ENCODE measurements around the gene SLC36A1. TPM values are rescaled to one million over a fixed set of nuclear protein-coding genes. Genes with fewer than 3 reads are reported as not detected.

Gene SLC36A1
- total and polyA plus RNA-seq, 9 donors, result 1.9 to 9.7 (median 5.4) TPM

DNA sequence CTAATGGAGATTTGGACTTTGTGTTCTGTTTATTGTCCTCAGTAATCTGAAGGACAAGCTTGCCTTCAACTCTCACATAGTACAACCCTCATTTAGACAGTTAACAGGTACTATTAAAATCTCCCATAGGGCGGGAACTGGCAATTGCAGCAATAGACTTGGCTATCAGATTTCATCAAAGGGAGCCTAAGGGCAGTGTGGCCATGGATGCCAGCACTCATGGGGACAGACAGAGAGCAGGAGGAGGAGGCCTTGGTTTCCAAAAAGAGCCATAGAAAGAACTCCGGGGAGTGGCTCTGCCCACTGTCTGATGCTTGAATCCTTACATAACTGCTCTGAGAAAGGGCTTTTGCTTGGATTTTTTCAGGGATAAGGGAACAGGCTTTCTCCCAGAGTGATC, 6.8 kb downstream of the SLC36A1 start:
- no peaks in the 10 kb centered on the region for H3K9me3 ChIP-seq
- TF ChIP-seq, protein P1, sequence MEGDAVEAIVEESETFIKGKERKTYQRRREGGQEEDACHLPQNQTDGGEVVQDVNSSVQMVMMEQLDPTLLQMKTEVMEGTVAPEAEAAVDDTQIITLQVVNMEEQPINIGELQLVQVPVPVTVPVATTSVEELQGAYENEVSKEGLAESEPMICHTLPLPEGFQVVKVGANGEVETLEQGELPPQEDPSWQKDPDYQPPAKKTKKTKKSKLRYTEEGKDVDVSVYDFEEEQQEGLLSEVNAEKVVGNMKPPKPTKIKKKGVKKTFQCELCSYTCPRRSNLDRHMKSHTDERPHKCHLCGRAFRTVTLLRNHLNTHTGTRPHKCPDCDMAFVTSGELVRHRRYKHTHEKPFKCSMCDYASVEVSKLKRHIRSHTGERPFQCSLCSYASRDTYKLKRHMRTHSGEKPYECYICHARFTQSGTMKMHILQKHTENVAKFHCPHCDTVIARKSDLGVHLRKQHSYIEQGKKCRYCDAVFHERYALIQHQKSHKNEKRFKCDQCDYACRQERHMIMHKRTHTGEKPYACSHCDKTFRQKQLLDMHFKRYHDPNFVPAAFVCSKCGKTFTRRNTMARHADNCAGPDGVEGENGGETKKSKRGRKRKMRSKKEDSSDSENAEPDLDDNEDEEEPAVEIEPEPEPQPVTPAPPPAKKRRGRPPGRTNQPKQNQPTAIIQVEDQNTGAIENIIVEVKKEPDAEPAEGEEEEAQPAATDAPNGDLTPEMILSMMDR (IDR thresholded peaks at IDR 0.05), result no peak
- TF ChIP-seq EP300 (IDR thresholded peaks at IDR 0.05), result no peak
- TF ChIP-seq POLR2A (IDR thresholded peaks at IDR 0.05), result no peak
- 92 to 96% (median 93%) methylated on average over 2 of the region's 2 CpGs for WGBS, 3 donors
- H3K36me3 ChIP-seq, result no peaks in the 10 kb centered on the region
- no peaks in the 10 kb centered on the region for H3K27me3 ChIP-seq
- intact Hi-C loops (cut with DNase I), result loop anchor here in 2 of 4 donors (5.0 to 10.0 kb wide), 2 partner anchors 198 to 291 kb away; no protein-coding TSS in a partner anchor
- peaks cover 2% of the 10 kb centered on the region for H3K4me1 ChIP-seq (ENCODE audit: insufficient read depth)
- no peak for DNase-seq
- no peak overlapping the region for H3K4me3 ChIP-seq
- no peak overlapping the region for H3K27ac ChIP-seq

DNA sequence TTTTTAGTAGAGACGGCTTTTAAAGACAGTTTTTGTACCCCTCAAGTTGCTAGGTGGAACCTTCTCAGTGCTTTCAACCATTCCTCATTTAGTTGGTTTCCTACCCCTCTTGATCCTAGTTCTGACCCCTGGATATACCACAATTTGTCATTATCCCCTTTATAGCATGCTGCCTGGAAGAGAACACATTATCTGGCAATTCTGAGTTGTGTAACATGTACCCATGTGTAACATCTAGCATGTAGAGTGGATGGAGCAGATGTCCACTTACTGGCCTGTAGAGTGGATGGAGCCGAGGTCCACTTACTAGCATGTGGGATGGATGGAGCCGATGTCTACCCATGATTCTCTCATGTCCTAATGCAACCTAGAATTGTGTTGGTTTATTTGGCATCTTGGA, 7.5 kb downstream of the SLC36A1 start:
- Histone ChIP-seq H3K9me3 (no peaks in the 10 kb centered on the region), H3K4me3 (no peak overlapping the region), H3K4me1 (ENCODE audit: insufficient read depth) (peaks cover 2% of the 10 kb centered on the region), H3K27me3 (no peaks in the 10 kb centered on the region), H3K27ac (no peak overlapping the region), H3K36me3 (no peaks in the 10 kb centered on the region)
- no peak for DNase-seq
- WGBS, 3 donors, result 95 to 98% (median 95%) methylated on average over 3 of the region's 3 CpGs
- no peak for TF ChIP-seq POLR2A (IDR thresholded peaks at IDR 0.05)
- intact Hi-C loops (cut with DNase I), result loop anchor here in 2 of 4 donors (5.0 to 10.0 kb wide), 2 partner anchors 197 to 290 kb away; no protein-coding TSS in a partner anchor

- H3K27ac ChIP-seq, result no peak overlapping the region
- no peak for DNase-seq
- no peaks in the 10 kb centered on the region for H3K36me3 ChIP-seq
- H3K4me3 ChIP-seq, result no peak overlapping the region
- no peaks in the 10 kb centered on the region for H3K27me3 ChIP-seq
- 79 to 83% (median 81%) methylated on average over 10 of the region's 10 CpGs for WGBS, 3 donors
- no peaks in the 10 kb centered on the region for H3K9me3 ChIP-seq
- no peaks in the 10 kb centered on the region for H3K4me1 ChIP-seq (ENCODE audit: insufficient read depth)
- intact Hi-C loops (cut with DNase I), result loop anchor here in 1 of 4 donors (10.0 kb wide), 1 partner anchor 288 kb away; no protein-coding TSS in a partner anchor
- TF ChIP-seq, protein P1 (IDR thresholded peaks at IDR 0.05), result no peak
- TF ChIP-seq POLR2A (IDR thresholded peaks at IDR 0.05) (no peak), EP300 (IDR thresholded peaks at IDR 0.05) (no peak)
Measured at GRCh38 chr5:151456321-151456940, 9.0 kb downstream of the SLC36A1 start.

GRCh38 chr5:151458314-151458713, 10.9 kb downstream of the SLC36A1 start:
- DNase-seq, result no peak
- no peaks in the 10 kb centered on the region for H3K9me3 ChIP-seq
- H3K27ac ChIP-seq, result no peak overlapping the region
- intact Hi-C loops (cut with DNase I), result loop anchor here in 1 of 4 donors (10.0 kb wide), 1 partner anchor 286 kb away; no protein-coding TSS in a partner anchor
- no peaks in the 10 kb centered on the region for H3K27me3 ChIP-seq
- 37 to 75% (median 70%) methylated on average over 5 of the region's 5 CpGs for WGBS, 3 donors
- H3K36me3 ChIP-seq, result no peaks in the 10 kb centered on the region
- no peaks in the 10 kb centered on the region for H3K4me1 ChIP-seq (ENCODE audit: insufficient read depth)
- TF ChIP-seq, protein P1 (IDR thresholded peaks at IDR 0.05), result no peak
- TF ChIP-seq EP300 (IDR thresholded peaks at IDR 0.05) (no peak), POLR2A (IDR thresholded peaks at IDR 0.05) (no peak)
- H3K4me3 ChIP-seq, result no peak overlapping the region

DNA sequence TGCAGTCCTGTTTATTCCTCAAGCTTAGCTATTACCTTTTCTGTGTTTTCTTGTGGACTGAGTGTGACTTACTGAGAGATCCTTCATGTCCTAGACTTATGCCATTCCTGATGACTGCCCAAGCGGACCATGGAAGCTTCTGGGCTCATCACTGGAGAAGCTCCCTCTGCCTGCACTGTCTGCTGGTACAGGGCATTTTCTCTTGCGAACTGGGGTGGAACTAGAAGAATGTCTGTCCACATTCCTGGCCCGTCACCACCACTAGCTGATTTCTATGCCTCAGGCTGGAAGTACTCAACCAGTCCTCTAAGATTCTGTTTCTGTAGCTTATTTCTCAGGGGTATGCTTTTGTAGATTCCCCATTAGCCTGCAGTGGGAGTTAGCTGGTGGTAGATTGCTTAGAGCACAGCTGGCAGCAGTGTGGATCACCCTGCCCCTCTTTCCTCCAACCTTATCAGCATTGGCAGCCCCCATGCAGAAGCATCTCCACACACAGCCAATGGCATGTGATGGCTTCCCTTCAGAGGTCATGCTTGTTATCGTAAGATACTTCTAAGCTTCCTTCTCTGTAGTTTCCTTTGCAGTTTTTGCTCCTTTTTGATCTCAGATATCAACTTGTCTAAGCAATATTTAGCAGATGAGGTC, 12.4 kb downstream of the SLC36A1 start:
- intact Hi-C loops (cut with DNase I), result loop anchor here in 1 of 4 donors (10.0 kb wide), 1 partner anchor 285 kb away; no protein-coding TSS in a partner anchor
- H3K36me3 ChIP-seq, result no peaks in the 10 kb centered on the region
- no peaks in the 10 kb centered on the region for H3K4me1 ChIP-seq (ENCODE audit: insufficient read depth)
- WGBS, 3 donors, result 49 to 60% (median 58%) methylated on average over 4 of the region's 4 CpGs
- TF ChIP-seq, protein P1 (IDR thresholded peaks at IDR 0.05), result no peak
- TF ChIP-seq EP300 (IDR thresholded peaks at IDR 0.05), result no peak
- TF ChIP-seq POLR2A (IDR thresholded peaks at IDR 0.05), result no peak
- no peak for DNase-seq
- no peaks in the 10 kb centered on the region for H3K9me3 ChIP-seq
- H3K4me3 ChIP-seq, result no peak overlapping the region
- no peaks in the 10 kb centered on the region for H3K27me3 ChIP-seq
- H3K27ac ChIP-seq, result no peak overlapping the region

All from ovary (tissue), 9 donors.